ENCODE data around the gene CELSR1.

Gene CELSR1

DNA sequence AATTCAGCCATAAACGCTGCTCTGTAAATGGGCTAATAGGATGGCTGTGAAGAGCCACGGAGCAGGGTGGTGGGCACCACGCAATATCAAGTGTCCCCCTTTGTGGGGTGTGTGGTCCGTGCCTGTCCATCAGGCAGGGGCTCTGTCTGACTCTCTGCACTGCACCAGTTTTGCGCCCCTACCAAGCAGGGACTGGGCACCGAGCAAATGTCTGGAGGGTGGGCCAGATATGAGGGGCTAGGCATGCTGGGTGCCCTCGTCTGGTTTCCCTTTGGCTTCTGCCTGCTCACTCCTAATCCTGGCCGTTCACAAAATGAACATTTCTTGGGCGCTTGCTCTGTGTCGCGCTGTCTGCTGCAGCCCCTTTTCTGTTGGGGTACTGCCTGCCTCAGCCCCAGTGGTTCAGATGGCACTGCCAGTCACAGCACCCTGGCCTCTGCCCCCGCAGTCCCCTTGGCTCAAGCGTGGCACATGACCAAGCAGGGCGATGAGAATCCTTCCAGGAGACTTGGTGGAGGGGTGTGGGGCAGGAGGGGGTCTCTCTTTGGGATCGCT is 37.1 kb upstream of the CELSR1 start:
- Histone ChIP-seq H3K27me3 (ENCODE audit: low read depth, low read length) (no peaks in the 10 kb centered on the region), H3K9me3 (ENCODE audit: insufficient read depth, low read length) (peaks cover 12% of the 10 kb centered on the region; the same call in 1 of the 2 replicates), H3K4me2 (ENCODE audit: low read length) (no peak overlapping the region), H3K27ac (ENCODE audit: low read length) (no peak overlapping the region), H3K36me3 (replicated peaks; ENCODE audit: low read depth, low read length) (no peaks in the 10 kb centered on the region), H3K4me1 (ENCODE audit: low read length) (peaks cover 21% of the 10 kb centered on the region), H4K20me1 (ENCODE audit: insufficient read depth, low read length) (peaks cover 9% of the 10 kb centered on the region; the same call in 1 of the 2 replicates), H3K9ac (ENCODE audit: low read length) (no peak overlapping the region), H2AFZ (ENCODE audit: low read depth, low read length) (no peak overlapping the region), H3K79me2 (ENCODE audit: low read length) (peaks cover 23% of the 10 kb centered on the region), H3K4me3 (ENCODE audit: low read length) (no peak overlapping the region)
- TF ChIP-seq EZH2phosphoT487 (IDR thresholded peaks at IDR 0.05; ENCODE audit: low read depth) = no peak
- TF ChIP-seq CTCF (IDR thresholded peaks at IDR 0.05; ENCODE audit: low read depth, low read length) = no peak

DNA sequence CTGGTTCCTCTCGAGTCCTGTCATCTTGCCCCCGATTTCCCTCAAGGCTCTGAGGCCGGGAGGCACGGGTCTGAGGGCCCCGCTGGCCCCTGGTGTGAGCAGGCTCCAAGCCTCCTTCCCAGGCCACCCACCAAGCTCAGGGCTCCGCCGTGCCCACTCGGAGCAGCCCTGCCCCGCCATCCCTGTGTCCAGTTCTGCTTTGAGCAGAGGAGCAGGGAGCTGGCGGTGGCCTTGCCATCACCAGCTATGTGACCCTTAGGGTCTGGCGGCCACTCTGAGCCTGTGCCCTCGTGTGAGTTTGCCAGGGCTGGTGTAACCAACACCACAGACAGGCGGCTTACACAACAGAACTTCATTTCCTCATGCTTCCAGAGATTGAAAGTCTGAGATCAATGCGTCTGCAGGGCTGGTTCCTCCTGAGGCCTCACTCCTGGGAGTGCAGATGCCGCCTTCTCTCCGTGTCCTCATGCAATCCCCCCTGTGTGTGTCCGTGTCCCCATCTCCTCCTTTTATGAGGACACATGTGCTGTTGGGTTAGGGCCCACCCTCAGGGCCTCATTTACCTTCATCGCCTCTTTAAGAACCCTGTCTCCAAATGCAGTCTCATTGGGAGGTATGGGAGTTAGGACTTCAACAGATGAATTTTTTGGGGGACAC is 36.5 kb upstream of the CELSR1 start:
- no peak overlapping the region for H3K4me3 ChIP-seq (ENCODE audit: low read length)
- peaks cover 17% of the 10 kb centered on the region for H3K79me2 ChIP-seq (ENCODE audit: low read length)
- no peaks in the 10 kb centered on the region for H3K36me3 ChIP-seq (replicated peaks; ENCODE audit: low read depth, low read length)
- peaks cover 17% of the 10 kb centered on the region for H3K4me1 ChIP-seq (ENCODE audit: low read length)
- H3K9ac ChIP-seq (ENCODE audit: low read length) = no peak overlapping the region
- H4K20me1 ChIP-seq (ENCODE audit: insufficient read depth, low read length) = peaks cover 4% of the 10 kb centered on the region; the same call in 1 of the 2 replicates
- TF ChIP-seq EZH2phosphoT487 (IDR thresholded peaks at IDR 0.05; ENCODE audit: low read depth) (no peak), CTCF (IDR thresholded peaks at IDR 0.05; ENCODE audit: low read depth, low read length) (no peak)
- H3K27me3 ChIP-seq (ENCODE audit: low read depth, low read length) = no peaks in the 10 kb centered on the region
- H2AFZ ChIP-seq (ENCODE audit: low read depth, low read length) = no peak overlapping the region
- H3K27ac ChIP-seq (ENCODE audit: low read length) = no peak overlapping the region
- H3K4me2 ChIP-seq (ENCODE audit: low read length) = no peak overlapping the region
- peaks cover 12% of the 10 kb centered on the region; the same call in 1 of the 2 replicates for H3K9me3 ChIP-seq (ENCODE audit: insufficient read depth, low read length)

DNA sequence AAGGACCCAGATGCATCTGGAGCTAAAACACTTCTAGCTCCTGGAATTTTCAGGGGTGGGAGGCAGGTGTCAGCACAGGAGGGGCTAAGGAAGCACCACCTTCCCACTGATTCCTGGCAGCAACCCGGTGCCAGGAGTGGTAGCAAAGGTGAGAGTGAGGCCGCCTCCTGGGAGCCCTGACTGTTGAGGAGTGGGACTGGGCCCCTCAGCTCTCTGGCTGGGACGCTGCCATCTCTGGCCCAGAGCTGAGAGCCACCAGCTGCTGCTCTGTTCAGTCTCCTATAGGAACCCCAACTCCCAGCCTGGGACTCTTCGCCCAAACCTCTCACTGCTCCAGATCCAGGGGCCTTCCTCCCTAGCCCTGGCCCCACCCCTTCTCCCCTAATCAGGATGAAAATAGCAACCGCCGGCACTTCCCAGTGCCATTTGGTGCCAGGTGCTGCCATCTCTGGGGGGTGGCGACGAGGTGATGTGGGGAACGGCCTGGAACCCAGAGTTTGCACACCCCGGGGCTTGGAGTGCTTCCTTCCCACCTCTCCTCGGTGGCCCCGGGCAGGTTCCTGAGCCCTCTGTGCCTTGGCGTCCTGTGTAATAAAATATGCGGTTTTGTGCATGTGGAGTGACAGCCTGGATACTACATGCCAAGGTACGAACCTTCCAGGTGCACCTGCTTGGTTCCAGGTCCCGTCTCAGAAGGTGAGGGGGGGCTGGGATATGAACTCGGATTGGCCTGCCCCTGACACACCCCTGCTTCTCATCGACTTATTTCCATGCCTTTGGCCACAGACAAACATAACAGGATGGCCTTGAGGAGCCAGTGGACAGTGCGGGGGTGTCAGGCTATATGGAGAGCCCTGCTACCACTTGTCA is 35.7 kb upstream of the CELSR1 start:
- TF ChIP-seq CTCF (IDR thresholded peaks at IDR 0.05; ENCODE audit: low read depth, low read length) = no peak
- no peak for TF ChIP-seq EZH2phosphoT487 (IDR thresholded peaks at IDR 0.05; ENCODE audit: low read depth)
- Histone ChIP-seq H3K4me3 (ENCODE audit: low read length) (no peak overlapping the region), H3K27me3 (ENCODE audit: low read depth, low read length) (no peaks in the 10 kb centered on the region), H3K4me2 (ENCODE audit: low read length) (no peak overlapping the region), H3K4me1 (ENCODE audit: low read length) (peaks cover 10% of the 10 kb centered on the region), H3K9ac (ENCODE audit: low read length) (no peak overlapping the region), H3K9me3 (ENCODE audit: insufficient read depth, low read length) (peaks cover 12% of the 10 kb centered on the region; the same call in 1 of the 2 replicates), H2AFZ (ENCODE audit: low read depth, low read length) (no peak overlapping the region), H3K36me3 (replicated peaks; ENCODE audit: low read depth, low read length) (no peaks in the 10 kb centered on the region), H3K79me2 (ENCODE audit: low read length) (peaks cover 9% of the 10 kb centered on the region), H3K27ac (ENCODE audit: low read length) (no peak overlapping the region), H4K20me1 (ENCODE audit: insufficient read depth, low read length) (no peaks in the 10 kb centered on the region; the same call in 1 of the 2 replicates)

Measured in OCI-LY3 (cell line).